ENCODE measurements around the gene PLOD3.
A peak's percentile ranks its signal among the peaks of the same experiment; 100 is the strongest.

Gene PLOD3

DNA sequence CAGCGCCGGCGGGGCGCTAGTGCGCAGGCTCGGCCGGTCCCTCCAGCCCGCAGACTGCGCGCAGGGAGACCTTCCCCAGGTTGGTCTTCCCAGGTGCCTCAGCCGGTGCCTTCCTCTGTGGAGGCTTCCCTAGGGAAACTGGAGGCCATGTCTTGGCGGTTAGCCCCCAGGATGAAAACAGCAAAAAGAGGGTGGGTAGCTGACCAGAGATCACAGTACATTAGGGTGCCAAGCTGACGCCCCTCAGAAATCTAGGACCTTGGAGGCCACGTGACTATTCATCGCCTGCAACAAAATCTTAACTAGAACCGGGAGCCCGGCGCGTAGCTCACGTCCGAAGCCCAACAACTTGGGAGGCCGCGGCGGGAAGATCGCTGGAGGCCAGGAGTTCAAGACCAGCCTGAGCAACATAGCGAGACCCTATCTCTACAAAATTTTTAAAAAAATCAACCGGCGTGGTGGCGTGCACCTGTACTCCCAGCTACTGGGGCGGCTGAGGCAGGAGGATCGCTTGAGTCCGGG lies 27.8 kb upstream of the PLOD3 start:
- H3K79me2 ChIP-seq (ENCODE audit: insufficient read depth, low read length), result peaks cover 11% of the 10 kb centered on the region
- H3K36me3 ChIP-seq (ENCODE audit: insufficient read depth, low read length), result peaks cover 33% of the 10 kb centered on the region
- H3F3A ChIP-seq (ENCODE audit: insufficient read depth, low read length), result no peaks in the 10 kb centered on the region
- H4K20me1 ChIP-seq (ENCODE audit: insufficient read depth, low read length), result no peaks in the 10 kb centered on the region
- H3K4me2 ChIP-seq (ENCODE audit: low read length), result peak overlapping the region; percentile 86
- H3K27ac ChIP-seq (ENCODE audit: low read depth, low read length, poor library complexity, severe bottlenecking), result no peak overlapping the region
- no peaks in the 10 kb centered on the region for H3K9me2 ChIP-seq (ENCODE audit: low read depth, low read length)
- no peak overlapping the region for H2AFZ ChIP-seq (ENCODE audit: low read length)
- peak overlapping the region; percentile 86 for H3K4me3 ChIP-seq (ENCODE audit: low read depth, low read length, poor library complexity, severe bottlenecking)
- TF ChIP-seq, protein P1, sequence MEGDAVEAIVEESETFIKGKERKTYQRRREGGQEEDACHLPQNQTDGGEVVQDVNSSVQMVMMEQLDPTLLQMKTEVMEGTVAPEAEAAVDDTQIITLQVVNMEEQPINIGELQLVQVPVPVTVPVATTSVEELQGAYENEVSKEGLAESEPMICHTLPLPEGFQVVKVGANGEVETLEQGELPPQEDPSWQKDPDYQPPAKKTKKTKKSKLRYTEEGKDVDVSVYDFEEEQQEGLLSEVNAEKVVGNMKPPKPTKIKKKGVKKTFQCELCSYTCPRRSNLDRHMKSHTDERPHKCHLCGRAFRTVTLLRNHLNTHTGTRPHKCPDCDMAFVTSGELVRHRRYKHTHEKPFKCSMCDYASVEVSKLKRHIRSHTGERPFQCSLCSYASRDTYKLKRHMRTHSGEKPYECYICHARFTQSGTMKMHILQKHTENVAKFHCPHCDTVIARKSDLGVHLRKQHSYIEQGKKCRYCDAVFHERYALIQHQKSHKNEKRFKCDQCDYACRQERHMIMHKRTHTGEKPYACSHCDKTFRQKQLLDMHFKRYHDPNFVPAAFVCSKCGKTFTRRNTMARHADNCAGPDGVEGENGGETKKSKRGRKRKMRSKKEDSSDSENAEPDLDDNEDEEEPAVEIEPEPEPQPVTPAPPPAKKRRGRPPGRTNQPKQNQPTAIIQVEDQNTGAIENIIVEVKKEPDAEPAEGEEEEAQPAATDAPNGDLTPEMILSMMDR (IDR thresholded peaks at IDR 0.05; ENCODE audit: low read length), result no peak
- no peak for TF ChIP-seq EZH2 (IDR thresholded peaks at IDR 0.05; ENCODE audit: borderline replicate concordance, low read length)
- peak overlapping the region; percentile 95 for H3K9ac ChIP-seq (ENCODE audit: low read length)
- no peaks in the 10 kb centered on the region for H3K27me3 ChIP-seq (ENCODE audit: insufficient read depth, low read length)
- H3K4me1 ChIP-seq (ENCODE audit: insufficient read depth, low read length, severe bottlenecking), result peaks cover 28% of the 10 kb centered on the region
- H3K9me3 ChIP-seq (ENCODE audit: low read length), result no peaks in the 10 kb centered on the region

- peaks cover 25% of the 10 kb centered on the region for H3K4me1 ChIP-seq (ENCODE audit: insufficient read depth, low read length, severe bottlenecking)
- H3F3A ChIP-seq (ENCODE audit: insufficient read depth, low read length), result no peaks in the 10 kb centered on the region
- H3K4me3 ChIP-seq (ENCODE audit: low read depth, low read length, poor library complexity, severe bottlenecking), result peak within 1 kb of the TSS; percentile 86
- peak within 1 kb of the TSS; percentile 95 for H3K9ac ChIP-seq (ENCODE audit: low read length)
- H3K79me2 ChIP-seq (ENCODE audit: insufficient read depth, low read length), result peaks cover 8% of the 10 kb centered on the region; the same call in 1 of the 2 replicates
- peaks cover 40% of the 10 kb centered on the region for H3K36me3 ChIP-seq (ENCODE audit: insufficient read depth, low read length)
- peak within 1 kb of the TSS; percentile 86 for H3K4me2 ChIP-seq (ENCODE audit: low read length)
- H3K9me3 ChIP-seq (ENCODE audit: low read length), result no peaks in the 10 kb centered on the region
- H3K27ac ChIP-seq (ENCODE audit: low read depth, low read length, poor library complexity, severe bottlenecking), result peak within 1 kb of the TSS; percentile 71
- no peaks in the 10 kb centered on the region for H3K9me2 ChIP-seq (ENCODE audit: low read depth, low read length)
- H4K20me1 ChIP-seq (ENCODE audit: insufficient read depth, low read length), result no peaks in the 10 kb centered on the region
- H3K27me3 ChIP-seq (ENCODE audit: insufficient read depth, low read length), result no peaks in the 10 kb centered on the region
- H2AFZ ChIP-seq (ENCODE audit: low read length), result no peak within 1 kb of the TSS
- TF ChIP-seq EZH2 (IDR thresholded peaks at IDR 0.05; ENCODE audit: borderline replicate concordance, low read length), result no peak
- TF ChIP-seq, protein P1 (IDR thresholded peaks at IDR 0.05; ENCODE audit: low read length), result peak; percentile 99
These were observed 27.2 kb upstream of the PLOD3 start, which contains the start of gene FIS1 for GRCh38 chr7:101244375-101245146. FIS1 (minus strand) TSS chr7:101245081; CDS start chr7:101245004, 77 bp downstream.

DNA sequence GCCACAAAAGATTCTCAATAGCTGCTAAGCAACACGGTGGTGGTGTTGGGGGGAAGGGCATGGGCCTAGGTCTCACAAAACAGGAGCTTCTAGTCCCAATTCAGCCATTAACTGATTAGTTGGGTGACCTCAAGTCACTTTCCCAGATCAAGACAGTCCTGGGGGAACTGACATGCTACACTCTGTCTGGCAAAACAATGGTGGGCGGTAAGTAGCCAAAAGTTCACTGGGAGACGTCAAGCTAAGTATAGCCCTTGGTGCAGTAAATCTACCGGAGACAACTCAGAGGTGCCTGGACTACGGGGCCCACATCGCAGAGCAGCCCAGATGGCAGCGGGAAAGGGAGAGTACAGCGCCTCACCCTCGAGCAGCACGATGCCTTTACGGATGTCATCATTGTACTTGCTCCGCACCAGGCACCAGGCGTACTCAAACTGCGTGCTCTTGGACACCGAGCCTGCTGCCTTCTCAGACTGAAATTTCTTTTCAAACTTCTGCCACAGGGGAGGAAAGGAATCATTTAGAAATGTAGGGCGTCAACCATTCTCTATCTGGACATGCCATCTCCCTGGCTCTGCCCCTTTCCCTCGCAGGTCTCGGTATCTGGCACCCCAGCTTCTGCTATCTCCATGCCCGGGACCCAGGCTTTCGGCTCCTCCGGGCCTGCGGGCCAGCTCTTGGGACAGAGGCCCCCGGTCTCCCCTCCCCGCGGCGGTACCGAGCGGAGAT lies 26.4 kb upstream of the PLOD3 start:
- Histone ChIP-seq H3K27me3 (ENCODE audit: insufficient read depth, low read length) (no peaks in the 10 kb centered on the region), H3K27ac (ENCODE audit: low read depth, low read length, poor library complexity, severe bottlenecking) (peak overlapping the region; percentile 8), H2AFZ (ENCODE audit: low read length) (no peak overlapping the region), H3K4me3 (ENCODE audit: low read depth, low read length, poor library complexity, severe bottlenecking) (peak overlapping the region; percentile 86), H3K9me3 (ENCODE audit: low read length) (no peaks in the 10 kb centered on the region), H4K20me1 (ENCODE audit: insufficient read depth, low read length) (no peaks in the 10 kb centered on the region), H3K79me2 (ENCODE audit: insufficient read depth, low read length) (peaks cover 8% of the 10 kb centered on the region; the same call in 1 of the 2 replicates), H3K9me2 (ENCODE audit: low read depth, low read length) (no peaks in the 10 kb centered on the region), H3K36me3 (ENCODE audit: insufficient read depth, low read length) (peaks cover 47% of the 10 kb centered on the region), H3K4me2 (ENCODE audit: low read length) (peak overlapping the region; percentile 86), H3K9ac (ENCODE audit: low read length) (peak overlapping the region; percentile 95), H3K4me1 (ENCODE audit: insufficient read depth, low read length, severe bottlenecking) (peaks cover 25% of the 10 kb centered on the region), H3F3A (ENCODE audit: insufficient read depth, low read length) (no peaks in the 10 kb centered on the region)
- TF ChIP-seq, protein P1 (IDR thresholded peaks at IDR 0.05; ENCODE audit: low read length), result no peak
- no peak for TF ChIP-seq EZH2 (IDR thresholded peaks at IDR 0.05; ENCODE audit: borderline replicate concordance, low read length)
